ENCODE measurements around the gene THBS2.
"Not testable (repeated sequence)": the region's sequence is repeated elsewhere in the genome, so short reads cannot be mapped to it uniquely, and the experiment has no call there.

The THBS2 gene

DNA sequence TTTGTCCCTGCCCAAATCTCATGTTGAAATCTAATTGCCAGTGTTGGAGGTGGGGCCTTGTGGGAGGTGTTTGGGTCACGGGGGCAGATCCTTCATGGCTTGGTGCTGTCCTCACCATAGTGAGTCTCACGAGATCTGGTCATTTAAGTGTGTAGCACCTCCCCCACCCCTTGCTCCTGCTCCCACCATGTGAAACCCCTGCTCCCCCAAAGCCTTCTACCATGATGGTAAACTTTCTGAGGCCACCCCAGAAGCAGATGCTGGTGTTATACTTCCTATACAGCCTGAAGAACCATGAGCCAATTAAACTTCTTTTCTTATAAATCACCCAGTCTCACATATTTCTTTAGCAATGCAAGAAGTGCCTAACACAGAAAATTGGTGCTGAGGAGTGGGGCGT is 19.9 kb upstream of the THBS2 start:
- in situ Hi-C loops (cut with MboI; ENCODE audit: low sequenced_read_pairs), result no loop called here

DNA sequence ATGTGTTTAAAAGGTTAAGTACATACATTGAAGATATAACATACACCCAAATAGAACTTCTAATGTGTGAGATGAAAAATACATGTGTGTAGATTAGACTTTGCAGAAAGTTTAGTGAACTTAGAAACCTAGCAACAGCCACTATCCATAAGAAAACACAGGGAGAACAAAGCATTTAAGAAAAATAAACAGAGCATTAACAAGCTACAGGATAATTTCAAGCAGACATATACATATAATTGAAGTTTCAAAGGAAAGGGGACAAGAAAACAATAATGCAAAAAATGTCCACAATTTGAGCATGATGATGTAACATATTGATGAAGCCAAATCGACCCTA is 18.2 kb upstream of the THBS2 start:
- in situ Hi-C loops (cut with MboI; ENCODE audit: low sequenced_read_pairs), result no loop called here

DNA sequence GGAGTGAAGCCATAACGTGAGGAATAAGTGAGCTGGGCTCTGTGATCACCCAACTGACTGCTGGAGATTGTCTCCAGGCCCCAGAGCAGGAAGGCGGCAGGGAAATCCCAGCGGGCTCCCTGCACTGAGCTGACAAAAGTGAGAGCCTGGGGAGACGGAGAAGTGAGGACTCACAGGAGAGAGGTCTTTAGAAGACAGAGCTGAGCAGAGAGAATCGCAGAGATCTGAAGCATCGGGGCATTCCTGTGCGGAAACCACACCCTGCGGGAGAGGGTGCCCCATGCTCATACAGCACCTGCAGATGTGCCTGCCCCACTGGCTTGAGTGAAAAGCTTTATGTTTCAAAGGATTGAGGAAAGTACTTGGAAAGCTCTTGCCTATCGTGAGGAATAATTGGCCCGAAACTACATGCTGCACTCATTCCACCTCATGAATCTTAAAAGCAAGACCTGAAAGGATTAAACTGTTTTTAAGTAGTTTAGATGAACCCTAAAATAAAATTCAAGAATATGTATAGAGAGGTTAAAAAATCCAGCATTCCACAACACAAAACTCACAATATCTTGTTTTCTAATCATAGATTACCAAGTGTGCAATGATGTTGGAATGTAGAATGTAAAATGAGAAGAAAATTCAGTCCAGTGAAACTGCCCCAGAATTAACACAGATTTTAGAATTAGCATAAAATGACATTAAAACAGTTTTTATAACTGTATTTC is 17.7 kb upstream of the THBS2 start:
- in situ Hi-C loops (cut with MboI; ENCODE audit: low sequenced_read_pairs), result no loop called here

DNA sequence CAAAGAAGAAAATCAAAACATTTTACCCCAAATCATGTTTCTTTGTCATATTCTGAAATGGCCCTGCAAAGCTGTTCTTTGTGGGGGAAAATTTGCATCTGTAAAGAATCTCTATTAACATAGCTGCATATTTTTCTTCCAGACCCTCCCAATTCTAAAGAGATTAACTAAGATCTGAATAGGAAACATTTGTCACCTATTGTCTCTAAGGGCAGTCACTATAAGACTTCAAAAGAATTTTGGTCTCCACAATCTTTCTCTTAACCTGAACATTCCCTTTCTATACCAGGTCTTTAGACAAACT is 16.4 kb upstream of the THBS2 start:
- in situ Hi-C loops (cut with MboI; ENCODE audit: low sequenced_read_pairs), result not testable (repeated sequence)

DNA sequence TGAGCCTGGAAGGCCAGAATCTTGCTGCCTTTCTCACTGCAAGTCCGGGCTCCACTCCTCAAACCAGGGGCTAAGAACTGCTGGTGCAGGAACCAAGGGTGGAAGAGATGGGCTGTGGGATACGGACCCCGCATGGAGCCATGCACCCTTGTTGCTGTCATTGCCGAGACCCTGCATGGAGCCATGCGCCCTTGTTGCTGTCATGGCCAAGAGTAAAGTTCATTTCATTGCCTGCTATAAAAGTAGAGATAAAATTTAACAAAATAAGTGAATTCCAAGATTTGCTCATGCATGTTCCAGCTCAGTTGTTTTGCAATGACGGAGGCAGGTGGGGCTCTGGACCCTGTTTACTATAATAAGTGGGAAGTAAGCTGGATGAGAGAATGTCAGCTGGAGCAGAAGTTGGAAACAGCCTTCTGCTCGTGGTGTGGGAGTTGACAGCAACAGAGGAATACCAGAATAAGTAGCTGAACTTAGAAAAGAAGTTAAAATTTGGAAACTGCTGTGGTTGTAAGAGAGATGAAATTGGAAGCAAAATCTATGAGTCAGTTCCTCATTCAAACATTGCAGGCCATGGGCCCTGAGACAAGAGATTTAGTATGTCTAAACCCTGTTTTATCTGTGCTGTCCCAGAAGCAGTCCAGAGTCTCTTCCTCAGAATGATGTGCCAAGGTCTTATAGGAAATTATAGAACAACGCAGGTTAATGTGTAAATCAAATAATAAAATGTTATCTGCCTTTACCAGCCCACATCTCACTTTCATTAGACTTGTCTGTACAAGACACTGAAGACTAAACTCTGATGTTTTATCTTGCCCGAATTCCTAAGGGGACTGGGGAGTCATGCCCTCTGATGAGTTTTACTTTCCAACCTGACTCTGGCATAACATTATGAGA is 15.8 kb upstream of the THBS2 start:
- in situ Hi-C loops (cut with MboI; ENCODE audit: low sequenced_read_pairs), result no loop called here

DNA sequence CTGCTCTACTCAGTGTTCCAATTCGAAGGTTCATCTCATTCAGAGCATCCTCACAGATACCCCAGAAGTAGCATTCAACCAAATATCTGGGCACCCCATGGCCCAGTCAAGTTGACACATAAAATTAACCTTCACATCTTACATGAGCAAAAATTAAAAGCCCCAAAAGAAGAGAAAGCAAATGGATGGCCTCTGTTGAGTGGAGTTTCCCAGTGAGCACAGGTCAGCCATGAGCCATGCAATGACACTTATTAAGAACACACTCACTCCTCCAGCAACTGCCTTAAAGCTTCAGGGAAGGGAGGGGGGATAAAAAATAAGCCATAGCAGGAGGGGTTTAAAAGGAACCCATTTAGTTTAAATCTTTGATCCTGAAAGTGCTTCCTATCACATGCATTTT is 14.6 kb upstream of the THBS2 start:
- in situ Hi-C loops (cut with MboI; ENCODE audit: low sequenced_read_pairs), result no loop called here

DNA sequence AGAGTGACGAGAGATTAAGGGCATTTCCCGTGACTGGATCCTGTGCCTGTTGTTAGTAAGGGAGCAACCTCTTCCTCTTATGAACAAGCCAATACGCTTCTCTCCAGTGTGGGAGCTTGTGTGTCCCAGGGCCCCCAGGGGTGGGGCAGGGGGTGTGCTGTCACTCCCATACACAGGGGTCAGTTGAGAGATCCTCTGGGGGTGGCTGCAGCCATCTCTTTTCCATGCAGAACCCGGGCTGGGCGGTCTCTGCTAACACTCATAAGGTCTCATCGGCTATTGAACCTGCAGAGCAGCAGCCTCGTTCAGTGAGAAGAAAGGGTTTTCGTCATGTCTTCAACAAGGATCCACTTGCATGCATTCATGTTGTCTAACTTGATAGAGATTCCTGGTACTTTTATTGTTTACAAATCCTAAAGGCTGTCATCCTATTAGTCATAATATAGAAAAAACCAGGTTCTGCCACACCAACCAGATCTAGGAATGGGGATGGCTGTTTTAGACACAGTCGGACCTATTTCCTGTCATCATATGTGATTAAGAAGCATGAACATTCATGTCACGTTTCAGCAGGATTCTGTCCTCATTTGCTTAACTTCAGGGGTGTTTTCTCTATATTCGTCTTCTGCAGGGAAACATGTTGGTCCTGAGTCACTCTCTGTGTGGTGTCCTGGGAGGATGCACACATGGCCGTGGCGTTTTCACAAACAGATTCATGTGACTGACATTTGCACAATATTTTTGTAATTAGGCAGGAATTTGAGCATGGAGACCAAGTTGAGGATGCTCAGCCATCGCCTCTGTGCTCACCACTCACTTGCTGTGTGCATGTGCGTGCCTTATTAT is 13.3 kb upstream of the THBS2 start:
- in situ Hi-C loops (cut with MboI; ENCODE audit: low sequenced_read_pairs), result no loop called here

DNA sequence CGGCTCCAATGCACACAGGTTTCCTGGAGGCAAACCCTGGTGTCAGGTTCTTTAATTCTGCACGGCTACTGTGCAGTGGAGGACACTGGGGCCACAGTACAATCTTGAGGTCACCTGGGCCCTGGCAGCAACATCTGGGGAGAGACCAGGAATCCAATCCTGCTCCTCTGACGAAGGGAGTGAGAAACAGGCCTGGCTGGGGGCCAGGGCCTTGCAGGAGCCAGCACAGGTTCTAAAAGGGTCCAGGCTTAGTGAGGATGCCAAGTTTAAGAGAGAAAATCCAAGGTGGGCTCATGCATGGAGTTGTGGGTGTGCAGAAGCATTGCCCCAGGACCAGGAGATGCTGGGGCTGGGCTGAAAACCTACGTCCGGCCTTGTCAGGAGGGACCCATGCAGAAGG is 12.6 kb upstream of the THBS2 start:
- in situ Hi-C loops (cut with MboI; ENCODE audit: low sequenced_read_pairs), result no loop called here

DNA sequence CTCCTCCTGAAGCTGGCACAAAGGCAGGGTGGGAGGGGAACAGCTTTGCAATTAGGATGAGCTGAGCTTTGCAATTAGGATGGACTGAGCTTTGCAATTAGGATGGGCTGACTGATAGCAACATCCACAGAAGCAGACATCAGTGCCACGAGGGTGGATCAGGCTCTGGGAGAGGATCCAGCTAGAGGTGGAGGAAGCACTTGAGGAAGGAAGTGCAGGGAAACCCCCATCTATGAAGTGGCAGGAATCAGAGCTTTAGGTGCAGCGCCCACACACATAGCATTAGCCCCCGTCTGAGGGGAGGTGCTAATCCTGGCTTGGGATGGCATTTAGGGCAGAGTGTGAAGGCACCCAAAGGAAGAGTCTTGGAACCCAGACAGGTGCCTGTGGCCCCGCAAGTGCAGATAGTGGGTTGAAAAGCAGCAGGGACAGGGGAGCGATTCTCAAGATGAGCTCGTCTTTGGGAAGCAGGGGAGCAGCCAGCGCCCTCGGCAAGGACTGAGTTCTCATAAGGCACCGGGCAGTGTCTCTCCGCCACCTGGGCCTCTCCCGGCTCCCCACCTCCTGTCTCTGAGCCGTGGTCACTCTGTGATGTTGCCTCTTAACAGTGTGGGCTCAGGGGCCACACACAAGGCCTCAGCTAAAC is 12.0 kb upstream of the THBS2 start:
- in situ Hi-C loops (cut with MboI; ENCODE audit: low sequenced_read_pairs), result no loop called here

DNA sequence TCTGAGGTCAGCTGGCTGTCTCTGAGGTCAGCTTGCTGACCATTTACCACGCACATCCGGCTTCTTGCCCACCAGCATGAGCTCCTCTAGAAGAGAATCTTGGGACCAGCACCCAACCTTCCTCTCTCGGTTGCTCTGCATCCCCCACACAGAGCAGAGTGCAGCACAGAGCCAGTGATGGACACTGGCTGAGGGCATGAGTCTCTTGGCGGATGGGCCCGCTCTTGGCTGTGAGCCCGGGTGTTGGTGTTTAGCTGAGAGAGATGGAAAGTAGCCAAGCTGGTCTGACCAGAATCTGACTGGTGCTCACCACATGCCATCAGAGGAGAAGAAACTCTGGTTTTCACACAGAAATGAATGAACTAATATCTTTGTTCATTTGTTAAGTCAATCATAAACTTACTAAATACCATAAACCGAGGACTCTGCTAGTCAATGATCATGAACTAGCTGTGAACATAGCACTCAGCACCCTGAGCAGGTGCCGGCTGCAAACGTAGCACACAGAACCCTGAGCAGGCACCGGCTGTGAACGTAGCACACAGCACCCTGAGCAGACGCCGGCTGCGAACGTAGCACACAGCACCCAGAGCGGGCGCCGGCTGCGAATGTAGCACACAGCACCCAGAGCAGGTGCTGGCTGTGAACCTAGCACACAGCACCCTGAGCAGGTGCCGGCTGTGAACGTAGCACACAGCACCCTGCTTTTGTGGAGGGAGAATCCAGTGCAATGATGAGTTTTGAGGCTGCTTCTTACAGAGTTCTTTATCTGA is 10.4 kb upstream of the THBS2 start:
- in situ Hi-C loops (cut with MboI; ENCODE audit: low sequenced_read_pairs), result no loop called here

DNA sequence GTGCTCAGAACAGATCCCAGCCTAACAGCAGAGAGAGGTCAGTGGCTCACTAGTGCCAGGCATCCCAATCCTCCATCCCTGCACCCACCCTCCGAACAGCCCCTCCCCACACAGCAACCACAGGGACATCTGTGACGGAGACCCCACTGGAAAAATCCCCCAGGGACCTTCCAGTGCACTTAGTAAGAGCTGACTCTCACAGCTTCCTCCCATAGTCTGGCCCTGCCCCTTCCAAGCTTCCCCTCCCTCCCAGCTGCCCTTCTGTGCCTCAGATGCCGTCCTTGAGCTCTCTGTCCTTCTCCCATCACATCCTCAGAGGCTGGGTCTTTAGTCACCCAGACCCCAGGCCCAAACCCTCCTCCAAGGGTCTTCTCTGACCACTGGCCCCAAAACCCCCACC is 9.7 kb upstream of the THBS2 start:
- in situ Hi-C loops (cut with MboI; ENCODE audit: low sequenced_read_pairs), result no loop called here

DNA sequence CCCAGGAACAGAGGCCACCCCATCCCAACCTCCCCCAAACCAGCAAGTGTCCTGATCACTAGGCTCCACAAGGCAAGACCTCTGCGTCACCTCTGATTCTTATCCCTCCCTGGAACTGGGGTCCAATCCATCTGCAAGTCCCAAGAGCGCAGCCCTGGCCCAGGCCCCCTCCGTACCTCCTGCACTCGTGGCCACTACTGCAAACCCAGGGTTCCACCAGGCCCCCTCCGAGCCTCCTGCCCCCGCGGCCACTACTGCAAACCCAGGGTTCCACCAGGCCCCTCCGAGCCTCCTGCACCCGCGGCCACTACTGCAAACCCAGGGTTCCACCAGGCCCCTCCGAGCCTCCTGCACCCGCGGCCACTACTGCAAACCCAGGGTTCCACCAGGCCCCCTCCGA is 9.0 kb upstream of the THBS2 start:
- in situ Hi-C loops (cut with MboI; ENCODE audit: low sequenced_read_pairs), result not testable (repeated sequence)

DNA sequence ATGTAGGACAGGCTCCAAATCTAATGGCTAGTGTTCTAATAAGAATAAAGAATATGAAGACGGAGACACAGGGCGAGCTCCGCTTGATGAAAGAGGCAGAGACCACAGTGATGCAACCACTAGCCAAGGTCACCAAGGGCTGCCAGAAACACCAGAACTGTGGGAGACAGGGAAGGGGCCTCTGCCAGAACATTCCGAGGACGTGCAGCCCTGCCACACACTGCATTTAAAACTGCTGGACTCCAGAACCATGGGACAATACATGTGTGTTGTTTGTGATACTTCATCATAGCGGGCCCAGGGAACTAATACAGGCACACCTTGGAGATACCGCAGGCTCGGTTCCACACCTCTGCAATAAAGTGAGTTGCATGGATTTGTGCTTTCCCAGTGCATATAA is 2.9 kb upstream of the THBS2 start:
- in situ Hi-C loops (cut with MboI; ENCODE audit: low sequenced_read_pairs), result no loop called here

DNA sequence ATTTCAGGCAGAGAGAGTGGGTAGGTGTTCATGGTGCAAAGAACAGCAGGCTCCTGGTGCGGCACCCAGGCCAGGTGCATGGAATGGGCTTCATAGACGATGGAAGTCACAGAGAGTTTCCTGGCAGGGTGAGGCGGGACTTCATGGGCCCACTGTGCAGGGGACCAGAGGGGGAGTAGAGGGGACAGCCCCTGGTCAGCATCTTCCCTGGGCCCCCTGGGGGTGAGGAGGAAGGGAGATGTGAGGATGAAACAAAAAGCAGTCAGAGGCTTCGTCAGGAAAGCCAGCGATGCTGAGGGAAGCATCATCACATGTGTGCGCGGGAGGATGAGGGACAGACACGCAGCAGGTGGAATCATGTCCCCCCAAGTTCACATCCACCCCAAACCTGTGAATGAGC is 2.4 kb upstream of the THBS2 start:
- in situ Hi-C loops (cut with MboI; ENCODE audit: low sequenced_read_pairs), result no loop called here

DNA sequence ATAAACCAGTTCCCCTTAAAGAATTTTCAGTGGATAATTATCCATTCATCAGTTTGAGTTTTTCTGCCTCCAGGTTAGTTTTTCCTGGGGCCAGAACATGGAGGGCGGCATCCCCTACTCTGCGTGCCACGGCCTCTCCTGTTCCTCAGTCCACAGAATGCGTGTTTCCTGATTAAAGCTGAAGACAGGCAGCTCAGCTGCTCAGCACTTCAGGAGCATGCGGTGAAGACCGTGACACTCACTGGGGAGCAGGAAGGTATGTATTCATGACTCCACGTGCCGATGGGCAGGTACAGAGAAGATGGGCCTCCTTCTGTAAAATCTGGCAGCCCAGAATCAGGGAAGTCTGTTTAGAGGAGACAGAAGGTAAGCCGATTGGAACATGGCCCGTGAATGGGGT is 2.0 kb upstream of the THBS2 start:
- in situ Hi-C loops (cut with MboI; ENCODE audit: low sequenced_read_pairs), result no loop called here

DNA sequence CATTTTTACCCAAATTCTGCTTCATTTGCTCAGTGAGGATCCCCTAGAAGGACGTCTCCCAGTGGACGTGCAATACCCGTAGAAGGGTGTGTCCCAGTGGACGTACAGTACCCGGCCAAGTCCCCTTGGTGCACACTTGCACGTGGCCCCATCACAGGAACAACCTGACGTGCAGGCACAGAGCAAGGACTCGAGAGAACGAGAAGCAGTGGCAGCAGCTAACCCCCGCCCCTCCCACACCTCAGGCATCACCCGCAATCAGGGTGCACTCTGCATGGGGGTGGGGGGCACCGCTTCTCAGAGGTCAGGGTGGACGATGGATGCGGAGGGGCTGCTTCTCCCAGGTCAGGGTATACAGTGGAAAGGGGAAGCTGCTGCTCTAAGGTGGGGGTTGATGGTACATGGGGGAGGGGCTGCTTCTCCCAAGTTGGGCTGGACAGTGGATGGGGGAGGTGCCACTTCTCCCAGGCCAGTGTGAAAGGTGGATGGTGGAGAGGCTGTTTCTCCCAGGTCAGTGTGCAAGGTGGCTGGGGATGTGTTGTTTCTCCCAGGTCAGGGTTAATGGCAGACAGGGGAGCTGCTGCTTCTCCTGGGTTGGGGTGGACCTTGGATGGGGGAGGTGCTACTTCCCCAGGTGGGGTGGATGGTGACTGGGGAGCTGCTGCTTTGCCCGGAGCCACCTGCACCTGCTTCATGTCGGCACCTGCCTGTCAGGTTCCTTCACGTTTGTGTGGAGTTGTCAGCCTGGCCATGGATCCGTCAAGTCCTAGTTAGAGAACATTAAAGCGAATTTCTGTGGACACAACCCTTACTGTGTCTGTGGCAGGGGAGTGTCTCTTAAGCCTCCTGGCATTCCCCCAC is 1.0 kb upstream of the THBS2 start:
- in situ Hi-C loops (cut with MboI; ENCODE audit: low sequenced_read_pairs), result no loop called here

DNA sequence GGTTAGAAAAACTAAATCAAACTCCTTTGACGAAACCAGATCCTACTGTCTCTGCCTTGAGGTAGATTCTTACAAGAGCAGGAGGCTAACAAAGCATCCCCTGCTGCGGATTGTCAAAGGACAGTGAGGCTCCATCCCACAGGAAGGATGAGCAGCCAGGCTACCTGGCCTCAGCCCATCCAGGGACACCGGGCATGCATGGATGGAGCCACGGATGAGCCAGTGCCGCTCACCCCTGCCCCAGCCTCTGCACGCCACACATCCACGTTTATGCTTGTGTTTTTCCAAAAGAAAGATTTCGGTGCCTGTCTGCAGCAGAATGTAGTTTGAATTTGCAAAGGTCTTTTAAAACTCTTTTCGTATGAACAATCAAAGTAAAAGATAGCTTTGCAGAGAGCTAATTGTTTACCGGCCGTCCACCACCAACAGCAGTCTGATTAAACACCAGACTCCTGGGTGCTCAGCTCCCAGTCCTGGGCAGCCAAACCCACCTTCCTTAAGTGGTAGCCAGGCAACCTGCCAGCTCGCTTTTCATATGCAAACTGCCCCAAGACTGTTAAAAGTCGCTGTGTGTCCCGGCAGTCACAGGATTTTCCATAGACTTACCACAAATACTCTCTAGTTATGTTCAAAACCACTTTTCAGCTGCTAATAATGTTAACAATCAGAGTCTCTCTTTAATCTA is 999 bp downstream of the THBS2 start:
- in situ Hi-C loops (cut with MboI; ENCODE audit: low sequenced_read_pairs), result no loop called here

DNA sequence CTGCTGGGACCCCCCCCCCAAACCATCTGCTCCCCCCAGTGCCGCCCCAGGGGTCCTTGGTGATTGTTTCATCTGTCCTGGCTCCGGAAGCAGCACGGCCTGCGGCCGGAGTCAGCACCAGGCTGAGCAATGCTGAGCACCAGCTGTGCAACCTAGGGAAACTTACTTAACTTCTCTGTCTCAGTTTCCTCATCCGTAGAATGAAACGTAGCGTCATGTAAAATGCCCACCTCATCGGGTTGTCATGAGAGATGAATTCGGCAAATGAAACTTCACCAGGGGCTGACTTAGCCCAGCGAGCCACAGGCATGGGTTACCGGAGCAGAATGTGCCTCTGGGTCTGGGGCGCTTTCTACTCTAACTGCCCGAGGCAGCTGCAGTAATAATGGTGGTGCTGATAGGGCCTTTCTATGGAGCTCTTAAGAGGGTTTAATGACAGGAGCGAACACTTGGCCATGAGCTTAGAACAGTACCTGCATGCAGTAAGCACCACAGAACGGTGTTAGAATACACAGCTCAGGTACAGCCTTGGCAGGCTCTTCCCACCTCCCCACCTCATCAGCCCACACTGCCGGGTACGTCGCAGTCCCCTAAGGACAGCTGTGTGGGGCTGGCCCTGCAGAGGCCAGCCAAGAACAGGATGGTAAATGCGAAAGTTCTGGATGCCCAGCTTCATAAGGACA is 1.7 kb downstream of the THBS2 start:
- in situ Hi-C loops (cut with MboI; ENCODE audit: low sequenced_read_pairs), result no loop called here
